IPS DF 6.9 (cell line): ENCODE data around the gene CCDC174.

ENCODE experiments used
- DNase-seq: peaks from one replicate; pipeline ENCODE4 v3.0.0-alpha.2; 2013; ENCODE audit warnings: low read depth, low spot score
- H3K27ac ChIP-seq: one replicate; pipeline ENCODE4 v1.5.1; 2013; ENCODE audit warnings: low read length, control low read depth
- H3K27me3 ChIP-seq: 2 replicates; pipeline ENCODE4 v1.6.1; 2013; ENCODE audit warnings: mild to moderate bottlenecking, low read length; ENCODE audit not compliant: control insufficient read depth, insufficient read depth
- H3K36me3 ChIP-seq: 2 replicates; pipeline ENCODE4 v1.6.1; 2013; ENCODE audit warnings: low read length; ENCODE audit not compliant: control insufficient read depth, insufficient read depth
- H3K4me1 ChIP-seq: 2 replicates; pipeline ENCODE4 v1.6.1; 2013; ENCODE audit warnings: low read length; ENCODE audit not compliant: control insufficient read depth, insufficient read depth
- H3K4me3 ChIP-seq: 2 replicates; pipeline ENCODE4 v1.5.1; 2013; ENCODE audit warnings: mild to moderate bottlenecking, low read length
- H3K9me3 ChIP-seq: 2 replicates; pipeline ENCODE4 v1.6.1; 2013; ENCODE audit warnings: low read length, inconsistent platforms; ENCODE audit not compliant: control insufficient read depth, insufficient read depth
- whole genome bisulfite sequencing: extraction: QIAGEN DNeasy Blood & Tissue Kit; methylation state at CpG from one replicate; pipeline ENCODE4 v1.1.7; 2013; ENCODE audit warnings: mixed read lengths, missing lambda C conversion rate; ENCODE audit not compliant: insufficient read length, insufficient coverage; 5-methylcytosine and 5-hydroxymethylcytosine counted together

Gene CCDC174

GRCh38 chr3:14699643-14700042 lies 48.1 kb downstream of the CCDC174 start:
- no peaks in the 10 kb centered on the region for H3K9me3 ChIP-seq
- no CpG with 5 or more reads among the region's 1 CpG for WGBS
- H3K27me3 ChIP-seq: no peaks in the 10 kb centered on the region
- H3K36me3 ChIP-seq: no peaks in the 10 kb centered on the region
- no peak for DNase-seq
- H3K4me1 ChIP-seq: no peaks in the 10 kb centered on the region
- no peak overlapping the region for H3K4me3 ChIP-seq
- no peak overlapping the region for H3K27ac ChIP-seq

GRCh38 chr3:14700891-14701290 lies 49.3 kb downstream of the CCDC174 start:
- Histone ChIP-seq H3K4me3 (no peak overlapping the region), H3K27me3 (no peaks in the 10 kb centered on the region), H3K4me1 (no peaks in the 10 kb centered on the region), H3K36me3 (no peaks in the 10 kb centered on the region), H3K9me3 (no peaks in the 10 kb centered on the region), H3K27ac (no peak overlapping the region)
- DNase-seq: no peak
- WGBS: no CpG with 5 or more reads among the region's 3 CpGs

- no CpG with 5 or more reads among the region's 4 CpGs for WGBS
- Histone ChIP-seq H3K4me1 (no peaks in the 10 kb centered on the region), H3K36me3 (no peaks in the 10 kb centered on the region), H3K27me3 (no peaks in the 10 kb centered on the region), H3K9me3 (no peaks in the 10 kb centered on the region), H3K27ac (no peak overlapping the region), H3K4me3 (no peak overlapping the region)
- no peak for DNase-seq
Observed at GRCh38 chr3:14701676-14702075, 50.1 kb downstream of the CCDC174 start.

GRCh38 chr3:14703128-14703750 lies 51.7 kb downstream of the CCDC174 start:
- no peaks in the 10 kb centered on the region for H3K27me3 ChIP-seq
- no peak overlapping the region for H3K4me3 ChIP-seq
- WGBS: no CpG with 5 or more reads among the region's 9 CpGs
- H3K27ac ChIP-seq: no peak overlapping the region
- no peak for DNase-seq
- no peaks in the 10 kb centered on the region for H3K9me3 ChIP-seq
- no peaks in the 10 kb centered on the region for H3K4me1 ChIP-seq
- no peaks in the 10 kb centered on the region for H3K36me3 ChIP-seq

GRCh38 chr3:14703791-14704190 lies 52.2 kb downstream of the CCDC174 start:
- no peaks in the 10 kb centered on the region for H3K27me3 ChIP-seq
- no peak for DNase-seq
- H3K27ac ChIP-seq: no peak overlapping the region
- no peaks in the 10 kb centered on the region for H3K4me1 ChIP-seq
- no peak overlapping the region for H3K4me3 ChIP-seq
- no peaks in the 10 kb centered on the region for H3K9me3 ChIP-seq
- H3K36me3 ChIP-seq: no peaks in the 10 kb centered on the region
- no CpG with 5 or more reads among the region's 3 CpGs for whole genome bisulfite sequencing

GRCh38 chr3:14706096-14706495 lies 54.5 kb downstream of the CCDC174 start:
- H3K27ac ChIP-seq: no peak overlapping the region
- no peak for DNase-seq
- no CpG with 5 or more reads among the region's 5 CpGs for WGBS

GRCh38 chr3:14716591-14716990 lies 65.0 kb downstream of the CCDC174 start:
- no peaks in the 10 kb centered on the region for H3K27me3 ChIP-seq
- no peak overlapping the region for H3K27ac ChIP-seq
- no CpG with 5 or more reads among the region's 1 CpG for WGBS
- H3K4me3 ChIP-seq: no peak overlapping the region
- DNase-seq: no peak
- no peaks in the 10 kb centered on the region for H3K36me3 ChIP-seq
- H3K9me3 ChIP-seq: no peaks in the 10 kb centered on the region
- H3K4me1 ChIP-seq: no peaks in the 10 kb centered on the region

More at GRCh38 chr3:14706096-14706495, 54.5 kb downstream of the CCDC174 start:
- Histone ChIP-seq H3K36me3 (no peaks in the 10 kb centered on the region), H3K4me1 (no peaks in the 10 kb centered on the region), H3K9me3 (no peaks in the 10 kb centered on the region), H3K4me3 (no peak overlapping the region), H3K27me3 (no peaks in the 10 kb centered on the region)

GRCh38 chr3:14717307-14717706 lies 65.7 kb downstream of the CCDC174 start:
- H3K4me1 ChIP-seq: no peaks in the 10 kb centered on the region
- H3K27ac ChIP-seq: no peak overlapping the region

GRCh38 chr3:14718539-14718938 lies 67.0 kb downstream of the CCDC174 start:
- no CpG with 5 or more reads among the region's 2 CpGs for WGBS

More at GRCh38 chr3:14717307-14717706, 65.7 kb downstream of the CCDC174 start:
- WGBS: no CpG with 5 or more reads among the region's 1 CpG
- Histone ChIP-seq H3K36me3 (no peaks in the 10 kb centered on the region), H3K4me3 (no peak overlapping the region), H3K9me3 (no peaks in the 10 kb centered on the region), H3K27me3 (no peaks in the 10 kb centered on the region)
- DNase-seq: no peak

GRCh38 chr3:14719006-14719405 lies 67.4 kb downstream of the CCDC174 start:
- Histone ChIP-seq H3K4me3 (no peak overlapping the region), H3K9me3 (no peaks in the 10 kb centered on the region), H3K27ac (no peak overlapping the region), H3K27me3 (no peaks in the 10 kb centered on the region), H3K36me3 (no peaks in the 10 kb centered on the region), H3K4me1 (no peaks in the 10 kb centered on the region)
- WGBS: no CpG with 5 or more reads among the region's 2 CpGs
- DNase-seq: no peak

More at GRCh38 chr3:14718539-14718938, 67.0 kb downstream of the CCDC174 start:
- H3K27ac ChIP-seq: no peak overlapping the region
- H3K9me3 ChIP-seq: no peaks in the 10 kb centered on the region
- H3K4me3 ChIP-seq: no peak overlapping the region
- no peak for DNase-seq
- no peaks in the 10 kb centered on the region for H3K27me3 ChIP-seq
- no peaks in the 10 kb centered on the region for H3K36me3 ChIP-seq
- H3K4me1 ChIP-seq: no peaks in the 10 kb centered on the region
